Esophagus squamous epithelium (tissue), 5 donors: ENCODE results near the gene DSE. TPM values are rescaled to one million over a fixed set of nuclear protein-coding genes. Genes with fewer than 3 reads are reported as not detected.

ENCODE experiments used
- DNase-seq: peaks from one replicate; lab custom pipeline; 2025; lab: John Stamatoyannopoulos, UW
- H3K27ac ChIP-seq, 4 donors: fragments of 200-600 bp; sonication (generic); one replicate each; pipeline ENCODE4 v1.5.1; 2016 to 2019; ENCODE audit warnings: mild to moderate bottlenecking in 1 of 4
- H3K27me3 ChIP-seq, 4 donors: fragments of 200-600 bp; sonication (generic); 1 replicate in 3 of 4; 2 replicates in 1 of 4; pipeline versions ENCODE4 v1.5.1 to v1.6.0; 2017 to 2021; ENCODE audit warnings: antibody characterized with exemption in 1 of 4
- H3K36me3 ChIP-seq, 3 donors: fragments of 200-600 bp; sonication (generic); one replicate each; pipeline ENCODE4 v1.5.1; 2016 to 2019
- H3K4me1 ChIP-seq, 3 donors: fragments of 200-600 bp; sonication (generic); one replicate each; pipeline ENCODE4 v1.5.1; 2017 to 2019
- H3K4me3 ChIP-seq, 4 donors: fragments of 200-600 bp; sonication (generic); 1 replicate in 3 of 4; 2 replicates in 1 of 4; pipeline ENCODE4 v1.5.1; 2016 to 2019; ENCODE audit warnings: mild to moderate bottlenecking in 2 of 4, moderate library complexity in 1 of 4
- H3K9me3 ChIP-seq, 3 donors: fragments of 200-600 bp; sonication (generic); one replicate each; pipeline ENCODE4 v1.5.1; 2016 to 2019
- CTCF ChIP-seq, 6 experiments: fragments of 450-650 bp in 4 of 6; fragments of 200-600 bp in 2 of 6; sonication (generic) in 2 of 6; IDR thresholded peaks; one replicate each; pipeline ENCODE4 v1.5.1; 2016 to 2019; ENCODE audit warnings: antibody characterized with exemption in 6 of 6, mild to moderate bottlenecking in 4 of 6, moderate library complexity in 4 of 6
- POLR2A ChIP-seq, 4 donors: fragments of 450-650 bp; IDR thresholded peaks; one replicate each; pipeline ENCODE4 v1.6.1; 2017; ENCODE audit warnings: antibody characterized with exemption in 4 of 4, mild to moderate bottlenecking in 4 of 4, moderate library complexity in 3 of 4
- WGBS, 2 donors: methylation state at CpG; one replicate each; pipeline ENCODE4 v1.1.5; 2018; 5-methylcytosine and 5-hydroxymethylcytosine counted together
- intact Hi-C: fragments of 100-400 bp; cut with DNase I; formaldehyde crosslinking; loops from one replicate; pipeline ENCODE4 v1.15.0; 2022
- total RNA-seq, 4 donors: library from RNA; depleted of rRNA; stranded (reverse); fragments of >200 nt; gene quantifications; one replicate each; pipeline ENCODE4 v1.1.0, GENCODE V29; 2016
- donor health status: DM: yes; HTN: yes; CAD: no.

The DSE gene
- total RNA-seq, 4 donors from 2014 or later: 11.6 to 36.4 (median 33.3) TPM

- Histone ChIP-seq H3K4me3 (no peak overlapping the region), H3K27ac (no peak overlapping the region), H3K27me3 (peaks cover 0 to 54% (median 0%) of the 10 kb centered on the region in 4 donors), H3K4me1 (peaks cover 0 to 23% (median 0%) of the 10 kb centered on the region in 3 donors), H3K36me3 (no peaks in the 10 kb centered on the region), H3K9me3 (no peaks in the 10 kb centered on the region)
- intact Hi-C loops: no loop called here
- WGBS, 2 donors: 79 to 89% methylated on average over 4 of the region's 4 CpGs
- TF ChIP-seq POLR2A (IDR thresholded peaks at IDR 0.05) (no peak), CTCF (IDR thresholded peaks at IDR 0.05) (no peak)
- no peak for DNase-seq
Measured at GRCh38 chr6:116463301-116463700, 92.6 kb downstream of the DSE start.

GRCh38 chr6:116465246-116465645 is 94.5 kb downstream of the DSE start:
- Histone ChIP-seq H3K27ac (peak overlapping the region in 1 of 4 donors; percentile 49), H3K27me3 (peaks cover 0 to 44% (median 0%) of the 10 kb centered on the region in 4 donors), H3K9me3 (no peaks in the 10 kb centered on the region), H3K4me3 (no peak overlapping the region), H3K36me3 (no peaks in the 10 kb centered on the region), H3K4me1 (peaks cover 0 to 23% (median 0%) of the 10 kb centered on the region in 3 donors)
- no peak for TF ChIP-seq POLR2A (IDR thresholded peaks at IDR 0.05)
- intact Hi-C loops: no loop called here
- DNase-seq: no peak
- WGBS, 2 donors: 33 to 43% methylated on average over 5 of the region's 5 CpGs

DNA sequence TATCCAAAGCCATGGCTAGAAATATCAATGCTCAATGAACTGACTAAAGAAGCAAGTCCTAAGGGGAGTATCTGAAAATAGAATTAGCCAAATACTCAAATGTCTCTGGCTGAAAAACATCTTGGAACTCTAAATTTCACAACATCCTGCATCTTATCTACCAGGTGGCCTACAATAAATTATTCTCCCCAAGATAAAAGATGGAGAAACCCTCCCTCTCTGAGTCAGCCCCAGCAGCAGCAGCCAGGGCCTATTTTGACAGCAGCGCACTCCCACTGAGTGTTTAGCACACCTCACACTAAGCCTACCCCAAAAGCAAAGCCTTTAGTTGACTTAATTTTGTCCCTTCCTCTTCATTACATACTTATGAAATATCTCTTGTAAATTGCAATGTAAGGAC is 96.3 kb downstream of the DSE start:
- no peak for DNase-seq
- Histone ChIP-seq H3K4me3 (no peak overlapping the region), H3K27ac (no peak overlapping the region), H3K36me3 (no peaks in the 10 kb centered on the region), H3K4me1 (peaks cover 0 to 17% (median 0%) of the 10 kb centered on the region in 3 donors), H3K9me3 (no peaks in the 10 kb centered on the region), H3K27me3 (peaks cover 0 to 25% (median 0%) of the 10 kb centered on the region in 4 donors)
- no peak for TF ChIP-seq POLR2A (IDR thresholded peaks at IDR 0.05)
- TF ChIP-seq CTCF (IDR thresholded peaks at IDR 0.05): no peak
- intact Hi-C loops: no loop called here
- 89 to 100% methylated on average over 1 of the region's 1 CpG for WGBS, 2 donors

DNA sequence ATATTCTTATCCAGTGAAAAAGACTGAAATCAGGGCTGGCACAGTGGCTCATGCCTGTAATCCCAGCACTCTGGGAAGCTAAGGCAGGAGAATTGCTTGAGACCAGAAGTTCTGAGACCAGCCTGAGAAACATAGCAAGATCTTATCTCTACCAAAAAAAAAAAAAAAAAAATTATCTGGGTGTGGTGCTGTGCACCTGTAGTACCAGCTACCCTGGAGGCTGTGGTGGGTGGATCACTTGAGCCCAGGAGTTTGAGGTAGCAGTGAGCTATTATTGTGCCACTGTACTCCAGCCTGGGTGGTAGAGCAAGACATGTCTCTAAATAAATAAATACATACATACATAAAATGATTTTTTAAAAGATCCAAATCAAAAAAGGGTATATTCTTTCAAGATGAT is 96.8 kb downstream of the DSE start:
- intact Hi-C loops: no loop called here
- H3K36me3 ChIP-seq: no peaks in the 10 kb centered on the region
- TF ChIP-seq CTCF (IDR thresholded peaks at IDR 0.05) (no peak), POLR2A (IDR thresholded peaks at IDR 0.05) (no peak)

DNA sequence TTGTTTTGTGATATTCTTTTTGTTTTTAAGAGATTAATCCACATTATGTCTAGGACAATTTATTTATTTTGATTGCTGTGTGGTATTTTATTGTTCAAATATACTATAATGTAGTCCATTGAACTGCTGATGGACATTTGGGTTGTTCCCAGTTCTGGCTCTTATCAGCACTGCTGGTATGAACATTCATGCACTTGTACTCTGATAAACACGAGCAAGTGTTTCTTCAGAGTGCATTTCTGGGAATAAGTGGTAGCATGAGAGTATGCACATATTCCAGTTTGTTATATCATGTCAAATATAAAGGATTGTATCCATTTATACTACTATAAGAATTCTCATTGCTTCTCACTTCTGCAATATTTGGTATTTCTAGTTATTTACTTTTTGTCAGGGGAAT is 97.5 kb downstream of the DSE start:
- H3K27ac ChIP-seq: no peak overlapping the region
- TF ChIP-seq POLR2A (IDR thresholded peaks at IDR 0.05): no peak
- TF ChIP-seq CTCF (IDR thresholded peaks at IDR 0.05): no peak
- intact Hi-C loops: no loop called here
- peaks cover 0 to 13% (median 0%) of the 10 kb centered on the region in 4 donors for H3K27me3 ChIP-seq
- no peaks in the 10 kb centered on the region for H3K36me3 ChIP-seq
- WGBS, 2 donors: 78 to 87% methylated on average over 1 of the region's 1 CpG
- no peak for DNase-seq
- no peak overlapping the region for H3K4me3 ChIP-seq
- no peaks in the 10 kb centered on the region for H3K9me3 ChIP-seq
- H3K4me1 ChIP-seq: peaks cover 0 to 12% (median 0%) of the 10 kb centered on the region in 3 donors

More for the DNA sequence above, 96.8 kb downstream of the DSE start:
- Histone ChIP-seq H3K4me1 (peaks cover 0 to 13% (median 0%) of the 10 kb centered on the region in 3 donors), H3K27ac (no peak overlapping the region), H3K4me3 (no peak overlapping the region), H3K27me3 (peaks cover 0 to 21% (median 0%) of the 10 kb centered on the region in 4 donors), H3K9me3 (no peaks in the 10 kb centered on the region)
- DNase-seq: no peak

DNA sequence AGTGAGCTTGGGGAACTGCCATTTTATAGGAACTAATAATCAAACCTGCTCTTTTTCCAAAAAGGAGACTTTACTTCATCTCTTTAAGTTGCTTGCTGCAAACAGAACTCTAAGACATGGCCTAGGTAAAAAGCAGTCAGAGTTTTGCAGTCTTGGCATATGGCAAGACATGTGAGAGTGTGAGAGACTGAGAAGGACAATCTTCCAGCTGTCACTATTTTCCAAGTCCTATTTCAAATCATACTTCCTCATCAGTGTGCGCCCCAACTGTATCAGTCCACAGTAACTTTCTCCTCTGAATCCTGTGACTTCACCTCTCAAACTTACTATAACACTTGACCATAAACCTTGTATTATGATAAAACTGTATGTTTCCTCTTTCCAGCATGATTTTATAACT is 100.8 kb downstream of the DSE start:
- no peaks in the 10 kb centered on the region for H3K4me1 ChIP-seq
- no peaks in the 10 kb centered on the region for H3K36me3 ChIP-seq
- intact Hi-C loops: no loop called here
- H3K27me3 ChIP-seq: no peaks in the 10 kb centered on the region
- H3K4me3 ChIP-seq: no peak overlapping the region
- 92 to 96% methylated on average over 1 of the region's 1 CpG for WGBS, 2 donors
- no peaks in the 10 kb centered on the region for H3K9me3 ChIP-seq
- DNase-seq: no peak
- no peak overlapping the region for H3K27ac ChIP-seq
- TF ChIP-seq POLR2A (IDR thresholded peaks at IDR 0.05): no peak
- TF ChIP-seq CTCF (IDR thresholded peaks at IDR 0.05): no peak
